Sigmoid colon (tissue), 4 donors: Measurements from ENCODE around the gene EFCAB5.

Source experiments
- CTCF ChIP-seq, 4 experiments: fragments of 450-650 bp in 3 of 4; fragments of 200-600 bp in 1 of 4; IDR thresholded peaks; one replicate each; pipeline ENCODE4 v1.5.1; 2016 to 2019; ENCODE audit warnings: antibody characterized with exemption in 4 of 4, mild to moderate bottlenecking in 3 of 4, moderate library complexity in 2 of 4
- POLR2AphosphoS5 ChIP-seq, 4 donors: sonication (generic); formaldehyde crosslinking; IDR thresholded peaks; one replicate each; pipeline ENCODE4 v1.6.1; 2017; ENCODE audit warnings: antibody characterized with exemption in 4 of 4

GRCh38 chr17:29929533-29930408 is 11.7 kb upstream of the EFCAB5 start, which contains the start of gene SSH2:
- TF ChIP-seq POLR2AphosphoS5 (IDR thresholded peaks at IDR 0.05) (peak in 3 of 4 donors; percentile 65 to 72 (median 70)), CTCF (IDR thresholded peaks at IDR 0.05) (no peak)
